Raji (cell line): ENCODE results near the gene CCT5.

Experiments used
- POLR2A ChIP-seq: IDR thresholded peaks from 2 replicates; pipeline ENCODE4 v1.6.1; 2011; ENCODE audit warnings: low read depth, low read length, control low read depth; ENCODE audit not compliant: insufficient read depth

Gene CCT5

DNA sequence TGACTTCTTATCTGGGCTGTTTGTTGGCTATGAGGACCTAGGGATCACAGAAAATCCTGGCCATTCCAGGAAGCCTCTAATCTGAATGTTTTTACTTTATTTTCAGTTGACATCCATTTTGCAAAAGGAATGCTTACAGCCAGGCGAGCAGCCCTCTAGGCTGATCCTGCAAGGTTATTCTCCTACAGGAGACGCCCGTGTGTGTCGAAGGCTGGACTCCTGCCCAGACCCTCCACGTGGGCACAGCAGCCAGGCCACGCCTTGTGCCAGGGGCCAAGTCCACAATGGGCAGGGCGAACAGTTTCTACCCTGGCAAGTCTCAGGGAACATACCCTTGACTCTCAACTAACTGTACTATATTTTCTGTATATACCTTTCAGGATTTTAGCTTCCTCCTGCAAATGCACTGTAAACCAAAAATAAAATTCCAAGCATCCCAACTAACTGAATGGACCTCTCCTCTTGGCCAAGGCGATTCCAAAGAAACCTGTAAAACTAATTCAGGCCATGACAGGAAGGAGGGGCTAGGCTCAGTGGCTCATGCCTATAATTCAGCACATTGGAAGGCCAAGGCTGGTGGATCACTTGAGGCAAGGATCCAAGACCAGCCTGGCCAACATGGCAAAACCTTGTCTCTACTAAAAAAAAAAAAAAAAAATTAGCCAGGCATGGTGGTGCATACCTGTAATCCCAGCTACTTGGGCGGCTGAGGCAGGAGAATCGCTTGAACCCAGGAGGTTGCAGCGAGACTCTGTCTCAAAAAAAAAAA, 51.9 kb downstream of the CCT5 start:
- no peak for TF ChIP-seq POLR2A

DNA sequence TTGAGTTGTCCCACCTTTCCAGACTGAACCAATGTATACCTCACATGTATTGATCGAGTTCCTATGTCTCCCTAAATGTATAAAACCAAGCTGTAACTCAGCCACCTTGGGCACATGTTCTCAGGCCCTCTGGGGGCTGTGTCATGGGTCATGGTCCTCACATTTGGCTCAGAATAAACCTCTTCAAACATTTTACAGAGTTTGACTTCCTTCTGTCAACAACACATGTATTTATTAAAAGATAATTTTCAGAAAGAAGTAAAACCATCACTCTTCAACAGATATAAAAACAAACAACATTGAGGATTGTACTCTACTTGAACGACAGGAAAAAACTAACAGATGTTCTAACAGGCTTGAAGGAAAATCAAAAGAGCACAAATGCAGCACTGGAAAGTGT, 53.1 kb downstream of the CCT5 start:
- no peak for TF ChIP-seq POLR2A

DNA sequence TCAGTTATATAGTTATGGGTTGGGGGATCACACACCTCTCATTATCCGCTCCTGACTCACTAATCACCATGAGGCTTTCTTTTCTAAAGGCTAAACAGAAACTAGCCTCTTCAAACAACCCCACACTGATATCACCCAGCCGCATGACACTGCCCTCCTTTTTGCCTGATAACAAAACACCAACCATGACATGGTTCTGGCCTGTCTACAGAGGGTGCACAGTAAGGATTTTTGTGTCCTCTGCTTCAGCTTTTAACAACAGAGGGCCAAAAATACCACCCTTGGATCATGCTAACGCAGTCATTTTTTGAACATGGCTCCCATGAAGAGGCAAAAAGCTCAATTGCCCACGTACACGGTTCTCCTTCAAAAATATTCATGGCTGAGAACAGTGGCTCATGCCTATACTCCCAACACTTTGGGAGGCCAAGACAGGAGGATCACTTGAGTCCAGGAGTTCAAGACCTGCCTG, 53.7 kb downstream of the CCT5 start:
- no peak for TF ChIP-seq POLR2A

DNA sequence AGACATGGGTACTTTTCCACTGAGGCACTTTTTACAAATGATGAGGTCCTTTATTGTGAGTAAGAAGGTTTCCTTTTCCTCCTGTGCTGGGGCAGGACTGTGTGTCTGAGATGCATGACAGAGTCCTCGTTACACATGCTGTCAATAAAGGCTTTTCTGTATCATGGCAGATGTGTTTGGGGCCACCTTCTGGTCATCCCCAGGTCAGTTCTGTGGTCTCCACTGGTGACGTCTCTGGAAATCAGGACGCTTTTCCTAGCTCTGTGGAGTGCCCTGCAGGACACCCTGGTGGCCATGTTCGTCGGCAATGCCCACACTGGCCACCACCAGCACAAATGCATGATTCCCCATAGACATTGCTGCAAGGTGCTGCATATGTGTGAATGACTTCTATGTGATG, 54.9 kb downstream of the CCT5 start:
- TF ChIP-seq POLR2A: no peak

DNA sequence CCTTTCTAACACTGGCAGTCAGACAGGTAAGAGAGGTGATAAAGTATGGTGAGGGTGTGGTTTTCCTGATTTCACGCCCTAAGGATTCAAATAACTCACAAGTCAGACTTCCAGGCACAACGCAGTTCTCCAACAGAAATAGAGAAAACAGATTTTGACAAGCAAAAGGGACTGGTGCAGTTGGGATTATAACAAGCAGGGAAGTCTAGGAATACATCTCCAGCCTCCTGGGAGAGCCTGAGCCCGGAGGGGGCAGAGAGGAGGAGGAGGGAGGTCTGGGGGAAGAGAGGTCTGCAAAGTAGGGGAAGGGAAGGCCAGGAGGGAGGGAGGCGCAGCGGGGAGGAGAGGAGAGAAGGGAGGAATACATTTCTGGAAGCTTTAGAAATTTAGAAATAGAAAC, 56.0 kb downstream of the CCT5 start:
- TF ChIP-seq POLR2A: no peak

DNA sequence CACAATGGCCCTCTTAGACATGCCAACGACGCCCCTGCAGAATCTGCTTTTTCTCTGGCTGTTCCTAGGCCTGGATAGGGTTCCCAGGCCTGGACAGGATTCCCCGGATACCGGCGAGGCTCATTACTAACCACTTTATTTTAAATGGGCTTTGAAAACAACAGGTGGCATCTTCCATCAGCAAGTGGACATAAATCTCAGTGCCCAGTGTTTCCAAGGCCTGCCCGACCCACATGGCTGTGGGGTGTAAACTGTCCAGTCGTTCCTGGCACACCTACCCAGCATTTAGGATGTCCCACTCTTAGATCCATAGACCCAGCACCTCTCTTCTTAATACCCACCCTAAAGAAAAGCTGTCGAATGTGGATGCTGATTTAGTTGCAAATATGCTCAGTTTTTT, 56.7 kb downstream of the CCT5 start:
- TF ChIP-seq POLR2A: no peak

DNA sequence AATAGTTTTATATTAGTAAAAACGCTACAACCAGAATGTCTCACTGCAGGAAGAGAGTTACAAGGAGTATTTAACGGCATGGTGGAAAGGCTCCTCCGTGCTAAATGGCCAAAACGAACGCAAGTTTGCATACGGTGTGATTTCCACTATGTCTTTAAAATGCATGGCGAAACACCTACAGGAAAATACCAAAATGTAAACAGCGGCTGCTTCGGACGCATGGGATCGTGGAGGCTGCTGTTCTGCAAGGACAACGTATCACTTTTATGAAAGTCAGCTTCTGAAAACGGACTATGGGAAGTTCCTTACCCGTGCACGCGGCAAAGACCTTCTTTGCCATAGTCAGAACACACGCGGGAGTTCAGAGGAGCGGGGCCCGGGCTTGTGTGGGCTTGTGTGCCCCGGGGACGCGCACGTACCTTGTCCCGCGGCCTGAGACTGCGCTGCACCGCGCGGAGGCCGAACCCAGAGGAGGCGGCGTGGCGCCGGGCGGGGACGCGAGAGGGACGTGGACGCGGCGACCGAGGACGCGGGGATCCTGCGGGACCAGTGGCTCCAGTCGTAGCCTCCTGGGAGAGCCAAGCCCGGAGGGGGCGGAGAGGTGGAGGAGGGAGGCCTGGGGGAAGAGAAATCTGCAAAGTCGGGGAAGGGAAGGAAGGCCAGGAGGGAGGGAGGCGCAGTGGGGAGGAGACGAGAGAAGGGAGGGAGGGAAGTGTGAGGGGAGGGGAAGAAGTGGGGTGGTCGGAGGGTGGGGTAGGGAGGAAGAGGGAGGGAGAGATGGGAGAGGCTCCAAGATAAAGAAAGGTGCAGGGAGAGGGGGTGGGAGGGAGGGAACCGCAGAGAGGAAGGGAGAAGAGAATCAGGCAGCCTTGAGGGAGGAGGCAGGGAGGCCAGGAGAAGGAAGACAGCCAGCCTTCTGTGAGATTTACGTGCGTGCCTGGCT, 57.4 kb downstream of the CCT5 start, which contains the start of gene CMBL:
Gene CMBL, minus strand, starts transcription at position 697 of the 943 bp plus-strand sequence. CDS start 17,140 bp downstream, outside the sequence.
- TF ChIP-seq POLR2A: no peak

DNA sequence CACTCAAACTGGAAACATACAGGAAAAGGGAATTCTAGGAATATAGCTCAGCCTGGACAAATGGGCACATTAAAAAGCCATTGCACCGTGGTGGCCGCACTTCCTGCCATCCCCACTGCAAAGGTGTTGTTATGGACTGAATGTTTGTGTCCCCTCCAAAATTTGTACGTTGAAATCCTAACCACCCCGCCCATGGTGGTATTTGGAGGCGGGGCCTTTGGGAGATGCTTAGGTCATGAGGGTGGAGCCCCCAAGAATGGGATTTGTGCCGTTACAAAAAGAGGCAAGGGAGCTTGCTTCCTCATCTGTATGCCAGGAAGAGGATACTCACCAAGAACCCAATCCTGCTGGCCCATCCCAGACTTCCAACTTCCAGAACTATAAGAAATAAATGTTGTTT, 58.8 kb downstream of the CCT5 start:
- no peak for TF ChIP-seq POLR2A

DNA sequence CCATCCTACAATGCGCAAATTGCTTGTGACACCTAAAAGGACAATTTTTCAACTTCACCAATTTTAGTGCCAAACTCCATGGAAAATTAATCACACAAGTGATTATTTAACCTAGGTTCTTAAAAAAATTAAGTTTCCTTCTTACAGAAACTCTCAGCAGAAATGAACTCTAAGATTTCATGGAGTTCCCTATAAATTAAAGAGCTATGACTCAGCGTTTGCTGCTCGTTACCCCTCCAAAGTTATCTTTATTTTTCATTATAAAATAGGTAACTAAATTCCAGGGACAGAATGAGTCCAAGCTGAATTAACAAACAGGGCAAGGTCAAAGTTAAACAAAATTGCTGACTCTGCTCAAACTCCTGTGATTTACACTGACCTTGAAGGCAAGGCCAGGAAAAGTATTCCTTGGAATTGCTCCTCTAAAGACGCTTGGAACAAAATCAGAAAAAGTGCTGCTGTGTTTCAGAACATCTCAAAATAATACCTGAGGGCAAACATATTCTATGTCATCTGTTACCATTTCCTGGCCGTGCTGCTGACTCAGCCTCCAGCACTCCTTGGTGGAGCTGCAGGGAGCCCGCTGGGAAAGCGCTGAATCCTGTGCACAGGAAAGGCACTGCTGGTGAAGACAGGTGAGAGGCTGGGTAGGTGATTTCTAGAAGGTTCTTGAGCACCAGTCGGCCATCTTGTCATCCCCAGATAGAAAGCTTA, 60.1 kb downstream of the CCT5 start:
- TF ChIP-seq POLR2A: no peak

DNA sequence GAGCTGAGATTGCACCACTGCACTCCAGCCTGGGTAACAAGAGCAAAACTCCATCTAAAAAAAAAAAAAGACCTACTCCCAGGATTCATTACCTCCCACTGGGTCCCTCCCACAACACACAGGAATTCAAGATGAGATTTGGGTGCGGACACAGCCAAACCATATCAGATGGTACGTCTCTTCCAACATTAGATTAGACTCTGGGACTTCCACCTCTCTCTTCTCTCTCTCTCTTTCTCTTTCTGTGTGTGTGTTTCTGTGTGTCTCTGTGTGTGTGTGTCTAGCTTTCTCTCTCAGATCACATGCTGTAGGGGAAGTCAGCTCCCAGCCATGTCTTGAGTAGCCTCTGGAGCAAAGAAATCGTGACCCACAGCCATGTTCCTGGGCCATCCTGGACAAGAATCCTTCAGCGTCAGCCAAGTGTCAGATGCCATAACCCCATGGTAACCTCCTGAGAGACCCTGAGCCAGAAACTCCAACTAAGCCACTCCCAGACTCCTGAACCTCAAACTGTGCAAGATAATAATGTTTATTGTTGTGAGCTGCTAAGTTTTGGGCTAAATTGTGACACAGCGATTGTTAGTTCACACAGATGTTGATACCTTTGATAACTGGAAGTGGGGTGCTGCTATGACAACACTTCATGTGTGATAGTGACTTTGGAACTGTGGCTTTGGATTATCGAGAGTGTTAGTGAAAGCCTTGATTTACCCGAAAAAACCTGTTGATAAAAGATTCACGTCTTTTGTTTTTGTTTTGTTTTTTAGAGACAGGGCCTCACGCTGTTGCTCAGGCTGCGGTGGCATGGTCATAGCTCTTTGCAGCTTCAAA, 61.7 kb downstream of the CCT5 start:
- no peak for TF ChIP-seq POLR2A

DNA sequence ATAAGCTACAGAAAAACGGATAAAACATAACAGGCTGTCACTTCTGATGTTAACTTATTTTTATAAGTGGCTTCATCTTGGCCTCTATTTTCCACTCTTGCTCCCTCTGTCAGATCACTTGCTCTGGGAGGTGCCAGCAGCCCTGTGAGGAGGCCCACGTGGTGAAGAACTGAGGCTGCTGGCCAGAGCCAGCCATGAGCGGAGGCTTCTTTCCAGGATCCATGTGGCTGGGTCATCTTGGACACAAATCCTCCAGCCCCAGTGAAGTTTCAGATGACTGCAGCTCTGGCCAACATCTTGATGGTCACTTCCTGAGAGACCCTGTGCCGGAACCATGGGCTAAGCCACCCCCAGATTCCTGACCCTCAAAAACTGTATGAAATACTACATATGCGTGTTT, 65.1 kb downstream of the CCT5 start:
- TF ChIP-seq POLR2A: no peak
